Astrocyte of the spinal cord (primary cell): ENCODE data around the gene MCEMP1.

Experiments used
- DNase-seq: peaks from one replicate; pipeline ENCODE4 v3.0.0; 2011; ENCODE audit warnings: low read depth, low spot score
- H3K4me3 ChIP-seq: 2 replicates; pipeline ENCODE4 v1.5.1; 2011; ENCODE audit warnings: low read depth, mild to moderate bottlenecking, low read length, moderate library complexity
- CTCF ChIP-seq: IDR thresholded peaks from 2 replicates; pipeline ENCODE4 v1.5.1; 2012; ENCODE audit warnings: low read depth, mild to moderate bottlenecking, low read length, inconsistent platforms
- in situ Hi-C: cut with HindIII; loops from 2 replicates; pipeline ENCODE4 v1.10.0; 2017; ENCODE audit warnings: low sequenced_read_pairs

The MCEMP1 gene

GRCh38 chr19:7694499-7694898 lies 17.6 kb downstream of the MCEMP1 start:
- H3K4me3 ChIP-seq, result no peak overlapping the region
- DNase-seq, result no peak
- TF ChIP-seq CTCF, result no peak
- in situ Hi-C loops, result no loop called here

- no peak for TF ChIP-seq CTCF
Observed at GRCh38 chr19:7697721-7698287, 20.9 kb downstream of the MCEMP1 start.

GRCh38 chr19:7698583-7698982 lies 21.7 kb downstream of the MCEMP1 start:
- no peak overlapping the region for H3K4me3 ChIP-seq
- in situ Hi-C loops, result no loop called here
- no peak for DNase-seq
- no peak for TF ChIP-seq CTCF

More at GRCh38 chr19:7697721-7698287, 20.9 kb downstream of the MCEMP1 start:
- in situ Hi-C loops, result no loop called here
- DNase-seq, result no peak
- H3K4me3 ChIP-seq, result no peak overlapping the region

- TF ChIP-seq CTCF, result no peak
- no peak for DNase-seq
- in situ Hi-C loops, result no loop called here
- no peak overlapping the region for H3K4me3 ChIP-seq
Observed at GRCh38 chr19:7699003-7699402, 22.1 kb downstream of the MCEMP1 start.

GRCh38 chr19:7699417-7700401 lies 22.8 kb downstream of the MCEMP1 start:
- H3K4me3 ChIP-seq, result no peak overlapping the region
- in situ Hi-C loops, result no loop called here
- DNase-seq, result no peak
- TF ChIP-seq CTCF, result no peak

- DNase-seq, result no peak
- in situ Hi-C loops, result no loop called here
- TF ChIP-seq CTCF, result no peak
- H3K4me3 ChIP-seq, result no peak overlapping the region
Observed at GRCh38 chr19:7701049-7701653, 24.3 kb downstream of the MCEMP1 start.
